Fibroblast of villous mesenchyme (primary cell): ENCODE measurements around the gene GBE1. TPM values are rescaled to one million over a fixed set of nuclear protein-coding genes. Genes with fewer than 3 reads are reported as not detected.

ENCODE experiments used
- DNase-seq: peaks from one replicate; pipeline ENCODE4 v3.0.0-alpha.2; 2010; ENCODE audit warnings: low read depth
- H3K4me3 ChIP-seq: 2 replicates; pipeline ENCODE4 v1.5.1; 2011; ENCODE audit warnings: low read depth, mild to moderate bottlenecking, low read length
- CTCF ChIP-seq: IDR thresholded peaks from 2 replicates; pipeline ENCODE4 v1.5.1; 2012; ENCODE audit warnings: low read depth, mild to moderate bottlenecking, low read length; ENCODE audit not compliant: insufficient read depth
- total RNA-seq: library from RNA; depleted of rRNA; stranded (reverse); fragments of >200 nt; gene quantifications from 2 replicates; pipeline ENCODE4 v1.2.3, GENCODE V29; 2012

GBE1 gene
- total RNA-seq, 1 donor: 231 TPM

DNA sequence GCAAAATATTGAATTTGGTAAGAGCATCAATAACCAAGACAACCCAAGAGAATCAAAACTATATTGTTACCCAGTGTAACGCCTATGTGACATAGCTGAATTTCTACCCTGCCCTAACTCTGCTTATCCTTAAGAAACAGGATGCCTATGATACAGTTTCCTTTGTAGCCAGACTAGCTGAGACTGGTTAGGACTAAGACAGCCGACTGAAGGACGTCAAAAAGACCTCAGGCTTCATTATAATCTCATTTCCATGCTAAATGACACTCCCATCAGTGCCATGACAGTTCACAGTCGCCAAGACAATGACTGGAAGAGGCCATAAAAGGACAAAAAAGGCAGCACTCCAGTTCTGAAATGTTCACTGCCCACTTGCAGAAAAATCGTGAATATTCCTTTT is 66.8 kb downstream of the GBE1 start:
- DNase-seq: no peak
- no peak overlapping the region for H3K4me3 ChIP-seq
- no peak for TF ChIP-seq CTCF

- TF ChIP-seq CTCF: no peak
- no peak for DNase-seq
- H3K4me3 ChIP-seq: no peak overlapping the region
Measured at GRCh38 chr3:81692766-81693165, 68.7 kb downstream of the GBE1 start.

GRCh38 chr3:81689617-81690016 is 71.8 kb downstream of the GBE1 start:
- TF ChIP-seq CTCF: no peak
- no peak overlapping the region for H3K4me3 ChIP-seq
- DNase-seq: no peak

DNA sequence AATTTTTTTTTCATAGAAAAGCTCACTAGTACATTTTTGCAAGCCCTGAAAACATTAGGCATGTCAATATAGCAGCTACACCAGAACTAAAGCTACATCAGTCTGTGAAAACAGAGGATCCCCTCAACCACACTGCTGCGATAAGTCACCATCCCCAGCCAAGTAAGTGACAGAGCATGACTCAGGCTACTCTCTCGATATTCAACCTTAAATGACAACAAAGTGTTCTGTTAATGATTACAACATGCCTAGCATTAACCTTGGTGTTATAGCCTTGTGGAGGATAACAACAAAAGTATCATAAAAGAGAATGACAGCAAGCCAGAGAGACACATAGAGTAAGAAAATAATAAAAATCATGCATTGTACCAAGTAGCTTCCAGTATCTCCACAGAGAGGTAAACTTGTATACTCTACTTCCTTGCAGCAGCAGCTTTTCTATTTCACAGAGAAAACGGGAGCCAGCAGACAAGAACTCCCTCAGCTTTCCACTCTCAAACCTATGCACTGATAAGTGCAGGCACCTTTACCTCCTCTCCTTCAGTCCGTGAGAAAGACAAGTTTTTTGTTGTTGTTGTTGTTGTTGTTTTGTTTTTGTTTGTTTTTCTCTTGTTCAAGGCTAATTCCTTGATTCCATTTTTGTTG is 76.6 kb downstream of the GBE1 start:
- peak; percentile 48 for DNase-seq
- no peak overlapping the region for H3K4me3 ChIP-seq

GRCh38 chr3:81676706-81677456 is 84.6 kb downstream of the GBE1 start:
- DNase-seq: no peak
- no peak overlapping the region for H3K4me3 ChIP-seq
- TF ChIP-seq CTCF: no peak

More for the DNA sequence above, 76.6 kb downstream of the GBE1 start:
- no peak for TF ChIP-seq CTCF

DNA sequence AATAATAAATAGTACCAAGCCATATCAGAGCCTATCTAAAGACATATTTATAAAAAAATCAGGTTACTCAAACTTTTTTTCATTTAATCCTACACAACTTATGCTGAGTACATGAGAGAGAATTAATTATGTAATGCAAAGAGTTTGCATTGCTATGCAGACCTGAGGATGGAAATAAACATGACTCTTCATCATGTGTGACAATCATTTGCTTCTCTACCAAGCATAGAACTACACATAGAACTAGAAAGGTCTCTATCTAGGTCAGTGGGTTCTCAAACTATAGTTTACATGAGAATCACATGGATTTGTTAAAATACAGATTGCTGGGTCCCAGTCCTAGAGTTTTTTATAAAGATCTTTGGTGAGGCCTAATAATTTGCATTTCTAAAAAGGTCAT is 86.8 kb downstream of the GBE1 start:
- DNase-seq: no peak
- no peak overlapping the region for H3K4me3 ChIP-seq
- no peak for TF ChIP-seq CTCF

- TF ChIP-seq CTCF: no peak
- no peak for DNase-seq
- no peak overlapping the region for H3K4me3 ChIP-seq
Measured at GRCh38 chr3:81668283-81668682, 93.2 kb downstream of the GBE1 start.
